ENCODE measurements around the gene HIRIP3.

DNA sequence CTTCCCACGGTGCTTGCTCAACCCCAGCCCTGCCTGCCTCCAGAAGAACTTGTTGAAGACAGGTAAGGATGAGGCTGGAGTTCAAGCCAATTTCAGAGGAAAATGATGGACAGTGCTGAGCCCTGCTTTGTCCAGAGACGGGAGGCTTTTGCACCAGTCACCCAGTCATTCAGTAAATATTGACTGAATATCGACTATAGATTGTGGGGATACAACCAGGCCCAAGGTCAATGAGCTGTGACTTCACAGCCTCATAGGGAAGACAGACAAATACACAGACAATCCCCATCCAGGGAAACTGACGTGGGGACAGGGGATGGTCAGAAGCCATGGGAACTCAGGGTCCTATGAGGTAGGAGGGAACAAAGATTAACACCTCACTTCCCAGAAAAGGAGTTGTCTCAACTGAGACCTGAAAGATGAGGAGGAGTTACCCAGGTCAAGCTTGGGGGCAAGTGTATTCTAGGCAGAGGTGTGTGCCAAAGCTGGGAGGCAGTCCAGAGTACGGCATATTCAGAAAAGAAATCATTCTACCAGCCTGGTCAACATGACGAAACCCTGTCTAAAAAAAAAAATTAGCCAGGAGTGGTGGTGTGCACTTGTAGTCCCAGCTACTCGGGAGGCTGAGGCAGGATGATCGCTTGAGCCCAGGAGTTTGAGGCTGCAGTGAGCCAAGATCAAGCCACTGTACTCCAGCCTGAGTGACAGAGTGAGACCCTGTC lies 21.3 kb upstream of the HIRIP3 start:
- TF ChIP-seq, protein P1, sequence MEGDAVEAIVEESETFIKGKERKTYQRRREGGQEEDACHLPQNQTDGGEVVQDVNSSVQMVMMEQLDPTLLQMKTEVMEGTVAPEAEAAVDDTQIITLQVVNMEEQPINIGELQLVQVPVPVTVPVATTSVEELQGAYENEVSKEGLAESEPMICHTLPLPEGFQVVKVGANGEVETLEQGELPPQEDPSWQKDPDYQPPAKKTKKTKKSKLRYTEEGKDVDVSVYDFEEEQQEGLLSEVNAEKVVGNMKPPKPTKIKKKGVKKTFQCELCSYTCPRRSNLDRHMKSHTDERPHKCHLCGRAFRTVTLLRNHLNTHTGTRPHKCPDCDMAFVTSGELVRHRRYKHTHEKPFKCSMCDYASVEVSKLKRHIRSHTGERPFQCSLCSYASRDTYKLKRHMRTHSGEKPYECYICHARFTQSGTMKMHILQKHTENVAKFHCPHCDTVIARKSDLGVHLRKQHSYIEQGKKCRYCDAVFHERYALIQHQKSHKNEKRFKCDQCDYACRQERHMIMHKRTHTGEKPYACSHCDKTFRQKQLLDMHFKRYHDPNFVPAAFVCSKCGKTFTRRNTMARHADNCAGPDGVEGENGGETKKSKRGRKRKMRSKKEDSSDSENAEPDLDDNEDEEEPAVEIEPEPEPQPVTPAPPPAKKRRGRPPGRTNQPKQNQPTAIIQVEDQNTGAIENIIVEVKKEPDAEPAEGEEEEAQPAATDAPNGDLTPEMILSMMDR (IDR thresholded peaks at IDR 0.05): no peak
- TF ChIP-seq EZH2 (IDR thresholded peaks at IDR 0.05): no peak
